K562 (cell line): Measurements from ENCODE around the gene DGCR2. TPM values are rescaled to one million over a fixed set of nuclear protein-coding genes. Genes with fewer than 3 reads are reported as not detected.
"Not testable (repeated sequence)": the region's sequence is repeated elsewhere in the genome, so short reads cannot be mapped to it uniquely, and the experiment has no call there.

Experiments used
- ATAC-seq: fragments of 200-7000 bp; cut with Tn5 transposase; 3 replicates; pipeline ENCODE4 v1.9.1; 2020; ENCODE audit warnings: moderate library complexity
- BruUV-seq: library from RNA; stranded (reverse); fragments of 400-500 nt; replicated peaks from 2 replicates; lab custom pipeline; 2021; lab: Mats Ljungman, UMichigan
- CTCF ChIA-PET: fragments of 300-600 bp; formaldehyde crosslinking; extraction: SDS; loops from one replicate; lab custom pipeline; 2021; ENCODE audit warnings: low intra/inter-chr PET ratio; lab: Yijun Ruan, JAX
- POLR2A ChIA-PET: fragments of 300-600, 350-650 bp; sonication (Branson Sonifier 250); formaldehyde crosslinking; extraction: SDS; loops from one replicate; lab custom pipeline; 2021; ENCODE audit warnings: antibody characterized with exemption, inconsistent platforms; lab: Yijun Ruan, JAX
- DNase-seq, 4 experiments: peaks; one replicate each; pipeline versions ENCODE4 v3.0.0 to v3.0.0-alpha.2; 2011 to 2018; ENCODE audit warnings: low spot score in 3 of 4, mixed read lengths in 3 of 4; ENCODE audit errors: extremely low read depth in 1 of 4
- FAIRE-seq: peaks from 2 replicates; lab custom pipeline; 2011; peaks lifted over from hg19 to GRCh38; lab: Jason Lieb, UNC
- H2AFZ ChIP-seq: 2 replicates; pipeline ENCODE4 v1.6.0; 2011; ENCODE audit warnings: low read depth, low read length, control low read depth, inconsistent platforms
- H3K27ac ChIP-seq: fragments of 200-600 bp; 3 replicates; pipeline ENCODE4 v1.8.0; 2011; ENCODE audit warnings: low read depth, mild to moderate bottlenecking, control low read depth, inconsistent platforms, low read length, moderate library complexity, mixed read lengths; ENCODE audit errors: extremely low read depth
- H3K27me3 ChIP-seq, 2 experiments: fragments of 300-600 bp in 1 of 2; 2 replicates in 1 of 2; 3 replicates in 1 of 2; pipeline versions ENCODE4 v1.6.0 to v1.8.0; 2011; ENCODE audit warnings: inconsistent platforms in 2 of 2, low read length in 2 of 2, mild to moderate bottlenecking in 1 of 2, mixed read lengths in 1 of 2, moderate library complexity in 1 of 2; ENCODE audit not compliant: control insufficient read depth in 2 of 2, insufficient read depth in 2 of 2
- H3K36me3 ChIP-seq: fragments of 300-600 bp; 3 replicates; pipeline ENCODE4 v1.8.0; 2011; ENCODE audit warnings: mild to moderate bottlenecking, low read length, inconsistent platforms; ENCODE audit not compliant: control insufficient read depth, insufficient read depth
- H3K4me1 ChIP-seq, 2 experiments: fragments of 200-600 bp in 1 of 2; replicated peaks in 1 of 2; 2 replicates in 1 of 2; 3 replicates in 1 of 2; pipeline versions ENCODE4 v1.5.1 to v1.8.0; 2011; ENCODE audit warnings: inconsistent platforms in 2 of 2, low read length in 2 of 2, mild to moderate bottlenecking in 1 of 2, mixed read lengths in 1 of 2, moderate library complexity in 1 of 2; ENCODE audit not compliant: control insufficient read depth in 2 of 2, insufficient read depth in 2 of 2
- H3K4me2 ChIP-seq: 2 replicates; pipeline ENCODE4 v1.6.1; 2011; ENCODE audit warnings: low read length, control low read depth, inconsistent platforms, mixed read lengths; ENCODE audit not compliant: insufficient read depth
- H3K4me3 ChIP-seq: fragments of 200-600 bp; sonication (generic), shearing (Covaris generic); 2 replicates; pipeline ENCODE4 v1.5.1; 2016; ENCODE audit warnings: control low read depth, inconsistent platforms
- H3K79me2 ChIP-seq: fragments of 200-600 bp; 3 replicates; pipeline ENCODE4 v1.8.0; 2011; ENCODE audit warnings: low read length, inconsistent platforms; ENCODE audit not compliant: control insufficient read depth, insufficient read depth
- H3K9ac ChIP-seq, 2 experiments: 2 replicates each; pipeline versions ENCODE4 v1.6.0 to v1.6.1; 2011; ENCODE audit warnings: low read depth in 2 of 2, low read length in 2 of 2, control low read depth in 1 of 2, inconsistent platforms in 1 of 2, mild to moderate bottlenecking in 1 of 2, mixed read lengths in 1 of 2; ENCODE audit not compliant: insufficient read depth in 1 of 2
- H3K9me1 ChIP-seq: one replicate; pipeline ENCODE4 v1.6.0; 2011; ENCODE audit warnings: inconsistent platforms, mild to moderate bottlenecking, low read length, moderate library complexity; ENCODE audit not compliant: control insufficient read depth, insufficient read depth
- H3K9me3 ChIP-seq: replicated peaks from 2 replicates; pipeline ENCODE4 v1.5.1; 2011; ENCODE audit warnings: low read depth, low read length, inconsistent platforms; ENCODE audit not compliant: control insufficient read depth, insufficient read depth
- H4K20me1 ChIP-seq: replicated peaks from 2 replicates; pipeline ENCODE4 v1.6.1; 2011; ENCODE audit warnings: low read length, inconsistent platforms, mixed read lengths; ENCODE audit not compliant: control insufficient read depth, insufficient read depth
- C11orf30 ChIP-seq: fragments of 450-650 bp; IDR thresholded peaks from 2 replicates; pipeline ENCODE4 v1.6.1; 2016; ENCODE audit warnings: low read depth, mild to moderate bottlenecking
- MAFF ChIP-seq: IDR thresholded peaks from 2 replicates; pipeline ENCODE4 v1.6.1; 2012; ENCODE audit warnings: low read length, improper control_type of control experiment
- MAFG ChIP-seq: fragments of 450-650 bp; conservative IDR thresholded peaks from 2 replicates; pipeline ENCODE4 v1.6.1; 2016; ENCODE audit warnings: missing genetic modification characterization, missing compliant biosample characterization
- MAFK ChIP-seq: IDR thresholded peaks from 2 replicates; pipeline ENCODE4 v1.6.1; 2011; ENCODE audit warnings: low read length, improper control_type of control experiment
- NFE2 ChIP-seq: IDR thresholded peaks from 2 replicates; pipeline ENCODE4 v1.6.1; 2014; ENCODE audit warnings: antibody characterized with exemption, low read depth
- NFIC ChIP-seq: fragments of 450-650 bp; IDR thresholded peaks from 2 replicates; pipeline ENCODE4 v1.6.1; 2017; ENCODE audit warnings: mild to moderate bottlenecking, inconsistent platforms
- WGBS: fragments of 100-300 bp; shearing (Covaris generic); methylation state at CpG from one replicate; pipeline ENCODE4 v1.1.6; 2016; ENCODE audit warnings: low coverage, mixed read lengths; ENCODE audit not compliant: insufficient coverage; ENCODE audit errors: missing lambda C conversion rate; 5-methylcytosine and 5-hydroxymethylcytosine counted together
- in situ Hi-C: fragments of 300-500 bp; cut with MboI; formaldehyde crosslinking; loops from 4 replicates; pipeline ENCODE4 v1.15.0; 2018; ENCODE audit warnings: inconsistent platforms, mixed read lengths
- intact Hi-C: fragments of 100-400 bp; cut with micrococcal nuclease; formaldehyde crosslinking; loops from 2 replicates; pipeline ENCODE4 v1.14.2; 2022
- polyA plus RNA-seq, 8 experiments: library from polyadenylated mRNA; depleted of rRNA in 4 of 8; stranded (reverse) in 5 of 8; unstranded in 3 of 8; fragments of >200 nt; fragmentation: Nextera tagmentation in 2 of 8; fragmentation: Illumina TruSeq in 1 of 8; extraction: Ambion mirVana in 2 of 8; extraction: Trizol in 1 of 8; gene quantifications; 2 replicates each; pipeline versions ENCODE4 v1.2.1 to v1.2.3, GENCODE V29; 2011 to 2014; ENCODE audit warnings: inconsistent platforms in 1 of 8, missing spikeins in 1 of 8
- total RNA-seq, 7 experiments: library from RNA; depleted of rRNA in 6 of 7; stranded (reverse); fragments of >200 nt in 6 of 7; fragmentation: Illumina TruSeq in 2 of 7; extraction: Trizol in 2 of 7; gene quantifications; 2 replicates each; pipeline versions ENCODE4 v1.2.1 to v1.2.3, GENCODE V29; 2011 to 2021; ENCODE audit warnings: low replicate concordance in 1 of 7

The DGCR2 gene
- total and polyA plus RNA-seq, 9 of the 15 experiments (the other 6 are each of a cell fraction or from before 2014, with no cell fraction given) = 0.69 to 101 (median 56.4) TPM

GRCh38 chr22:19027371-19028059 lies 94.7 kb downstream of the DGCR2 start:
- H2AFZ ChIP-seq, H3K4me2 ChIP-seq, H3K27ac ChIP-seq, FAIRE-seq, intact Hi-C loops, H3K79me2 ChIP-seq, CTCF ChIA-PET, H3K4me3 ChIP-seq, BruUV-seq, H3K9ac ChIP-seq, H3K36me3 ChIP-seq, H3K9me3 ChIP-seq, in situ Hi-C loops, H3K9me1 ChIP-seq: not testable (repeated sequence)
- DNase-seq (peak in 1 of 4 experiments; percentile 24), ATAC-seq (peak; percentile 50)
- Histone ChIP-seq H4K20me1 (peaks cover 14% of the 10 kb centered on the region), H3K27me3 (peaks cover 31 to 56% of the 10 kb centered on the region in 2 experiments), H3K4me1 (peaks cover 0 to 13% of the 10 kb centered on the region in 2 experiments; a peak in 2 of 5 replicates)
- 2% methylated on average over 7 of the region's 8 CpGs for WGBS
- TF ChIP-seq MAFK = 0 out of 2 replicates have a peak, but pooled peaks have one; percentile 15
- peak; percentile 44 for TF ChIP-seq MAFF
- TF ChIP-seq C11orf30 = peak; percentile 29; the same call in 1 of the 2 replicates
- TF ChIP-seq NFE2 = peak; percentile 78
- peak; percentile 48 for TF ChIP-seq MAFG
- 0 out of 2 replicates have a peak, but pooled peaks have one; percentile 25 for TF ChIP-seq NFIC
- POLR2A ChIA-PET = interaction anchor here (0.6 to 1.0 kb wide), 2 partner anchors 13 to 17 kb away, joined by 3 read pairs; no protein-coding TSS in a partner anchor

GRCh38 chr22:19026080-19026479 lies 96.1 kb downstream of the DGCR2 start:
- H3K9ac ChIP-seq, intact Hi-C loops, H3K4me3 ChIP-seq, H3K4me2 ChIP-seq, H3K36me3 ChIP-seq, H3K9me3 ChIP-seq, H2AFZ ChIP-seq, in situ Hi-C loops, DNase-seq, CTCF ChIA-PET, H3K79me2 ChIP-seq, BruUV-seq, FAIRE-seq, H3K9me1 ChIP-seq, POLR2A ChIA-PET, H3K27ac ChIP-seq: not testable (repeated sequence)
- peaks cover 0 to 13% of the 10 kb centered on the region in 2 experiments; a peak in 2 of 5 replicates for H3K4me1 ChIP-seq
- peak; percentile 37 for ATAC-seq
- 4% methylated on average over 3 of the region's 11 CpGs for WGBS
- H3K27me3 ChIP-seq = peaks cover 31 to 54% of the 10 kb centered on the region in 2 experiments
- H4K20me1 ChIP-seq = peaks cover 14% of the 10 kb centered on the region

GRCh38 chr22:19024956-19025489 lies 97.2 kb downstream of the DGCR2 start:
- H3K79me2 ChIP-seq, FAIRE-seq, CTCF ChIA-PET, H2AFZ ChIP-seq, DNase-seq, H4K20me1 ChIP-seq, H3K9me1 ChIP-seq, BruUV-seq, in situ Hi-C loops, H3K27ac ChIP-seq, H3K4me3 ChIP-seq, H3K9ac ChIP-seq, intact Hi-C loops, H3K9me3 ChIP-seq, POLR2A ChIA-PET, H3K36me3 ChIP-seq, H3K4me2 ChIP-seq: not testable (repeated sequence)
- 0% methylated on average over 4 of the region's 4 CpGs for WGBS
- peaks cover 28 to 47% of the 10 kb centered on the region in 2 experiments for H3K27me3 ChIP-seq
- H3K4me1 ChIP-seq = peaks cover 0 to 13% of the 10 kb centered on the region in 2 experiments; a peak in 2 of 5 replicates
- 0 out of 3 replicates have a peak, but pooled peaks have one; percentile 2 for ATAC-seq
